Stimulated activated CD4-positive, alpha-beta T cell treated with anti-CD3 and anti-CD28 coated beads, Interleukin-12 subunit alpha, Interleukin-12 subunit beta, amount 100 ng/mL, for 48 hours (primary cell): Measurements from ENCODE around the gene TANGO2.

ENCODE experiments used
- DNase-seq, 3 donors: peaks; one replicate each; pipeline ENCODE4 v3.0.0-alpha.2; 2020; ENCODE audit warnings: low read depth in 2 of 3, low spot score in 1 of 3

The TANGO2 gene

GRCh38 chr22:19994851-19995610, 25.9 kb upstream of the TANGO2 start:
- no peak for DNase-seq

GRCh38 chr22:19995611-19996339, 25.1 kb upstream of the TANGO2 start:
- no peak for DNase-seq

- DNase-seq, result no peak
Observed at GRCh38 chr22:19996694-19997384, 24.1 kb upstream of the TANGO2 start.

GRCh38 chr22:19997561-19998231, 23.2 kb upstream of the TANGO2 start:
- DNase-seq, result no peak

GRCh38 chr22:19998232-19998951, 22.5 kb upstream of the TANGO2 start:
- no peak for DNase-seq

- no peak for DNase-seq
Observed at GRCh38 chr22:19998991-19999820, 21.7 kb upstream of the TANGO2 start.

- no peak for DNase-seq
Observed at GRCh38 chr22:20000246-20001081, 20.4 kb upstream of the TANGO2 start.

- no peak for DNase-seq
Observed at GRCh38 chr22:20001082-20001638, 19.8 kb upstream of the TANGO2 start.

- no peak for DNase-seq
Observed at GRCh38 chr22:20002128-20002527, 18.8 kb upstream of the TANGO2 start.

- no peak for DNase-seq
Observed at GRCh38 chr22:20002636-20003035, 18.3 kb upstream of the TANGO2 start.

- DNase-seq, result no peak
Observed at GRCh38 chr22:20003304-20003703, 17.6 kb upstream of the TANGO2 start.

- DNase-seq, result no peak
Observed at GRCh38 chr22:20004464-20004863, 16.4 kb upstream of the TANGO2 start.

GRCh38 chr22:20008221-20008995, 12.5 kb upstream of the TANGO2 start:
- DNase-seq, result no peak

- DNase-seq, result no peak
Observed at GRCh38 chr22:20009018-20009491, 11.9 kb upstream of the TANGO2 start.

- no peak for DNase-seq
Observed at GRCh38 chr22:20009582-20010306, 11.2 kb upstream of the TANGO2 start.

GRCh38 chr22:20010307-20011122, 10.4 kb upstream of the TANGO2 start:
- no peak for DNase-seq
